Astrocyte of the spinal cord (primary cell): Measurements from ENCODE around the gene ST8SIA1.
A peak's percentile ranks its signal among the peaks of the same experiment; 100 is the strongest.

ENCODE experiments used
- DNase-seq: peaks from one replicate; pipeline ENCODE4 v3.0.0; 2011; ENCODE audit warnings: low read depth, low spot score
- H3K4me3 ChIP-seq: 2 replicates; pipeline ENCODE4 v1.5.1; 2011; ENCODE audit warnings: low read depth, mild to moderate bottlenecking, low read length, moderate library complexity
- CTCF ChIP-seq: IDR thresholded peaks from 2 replicates; pipeline ENCODE4 v1.5.1; 2012; ENCODE audit warnings: low read depth, mild to moderate bottlenecking, low read length, inconsistent platforms
- in situ Hi-C: cut with HindIII; loops from 2 replicates; pipeline ENCODE4 v1.10.0; 2017; ENCODE audit warnings: low sequenced_read_pairs

Gene ST8SIA1

GRCh38 chr12:22276867-22277266, 57.6 kb downstream of the ST8SIA1 start:
- DNase-seq = no peak
- no peak for TF ChIP-seq CTCF
- in situ Hi-C loops = no loop called here
- no peak overlapping the region for H3K4me3 ChIP-seq

- in situ Hi-C loops = no loop called here
These were observed 58.2 kb downstream of the ST8SIA1 start for GRCh38 chr12:22276313-22276712.

GRCh38 chr12:22275843-22276242, 58.7 kb downstream of the ST8SIA1 start:
- no peak overlapping the region for H3K4me3 ChIP-seq
- TF ChIP-seq CTCF = no peak
- in situ Hi-C loops = no loop called here
- peak; percentile 98 for DNase-seq

More at GRCh38 chr12:22276313-22276712, 58.2 kb downstream of the ST8SIA1 start:
- no peak for DNase-seq
- TF ChIP-seq CTCF = no peak
- H3K4me3 ChIP-seq = no peak overlapping the region

GRCh38 chr12:22272335-22273151, 62.0 kb downstream of the ST8SIA1 start:
- no peak overlapping the region for H3K4me3 ChIP-seq
- peak; percentile 33 for DNase-seq
- in situ Hi-C loops = no loop called here
- no peak for TF ChIP-seq CTCF

GRCh38 chr12:22271023-22271422, 63.5 kb downstream of the ST8SIA1 start:
- no peak for TF ChIP-seq CTCF
- DNase-seq = peak; percentile 93
- no peak overlapping the region for H3K4me3 ChIP-seq
- in situ Hi-C loops = no loop called here

- no peak for TF ChIP-seq CTCF
- no peak for DNase-seq
- in situ Hi-C loops = no loop called here
- H3K4me3 ChIP-seq = no peak overlapping the region
These were observed 65.5 kb downstream of the ST8SIA1 start for GRCh38 chr12:22268973-22269372.

- TF ChIP-seq CTCF = no peak
- DNase-seq = no peak
- no peak overlapping the region for H3K4me3 ChIP-seq
- in situ Hi-C loops = no loop called here
These were observed 66.1 kb downstream of the ST8SIA1 start for GRCh38 chr12:22268406-22268805.
